NCI-H187 (cell line): ENCODE data around the gene NOL3.

Source experiments
- DNase-seq, 2 experiments: peaks; one replicate each; lab custom pipeline; 2025; lab: John Stamatoyannopoulos, UW

The NOL3 gene

DNA sequence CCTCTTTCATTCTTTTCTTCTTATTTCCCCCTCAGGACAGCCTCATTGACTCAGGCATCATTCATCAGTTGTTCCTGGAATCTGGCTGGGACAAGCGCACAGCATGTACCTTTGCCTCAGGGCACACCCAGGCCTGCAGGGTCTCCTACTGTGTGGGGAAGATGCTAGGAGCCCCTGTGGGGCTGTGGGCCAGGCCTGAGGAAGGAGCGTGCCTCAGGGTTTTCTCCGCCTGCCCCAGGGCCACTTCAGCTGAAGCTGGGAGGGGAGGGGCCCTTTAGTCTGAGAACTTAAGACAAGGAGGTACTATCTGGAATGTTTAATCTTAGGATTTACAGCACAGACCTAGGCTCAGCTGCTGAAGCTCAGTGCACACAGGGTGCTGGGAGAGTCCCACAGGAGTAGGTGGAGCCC is 36.5 kb downstream of the NOL3 start:
- no peak for DNase-seq

GRCh38 chr16:67207249-67208091 is 37.1 kb downstream of the NOL3 start:
- no peak for DNase-seq

DNA sequence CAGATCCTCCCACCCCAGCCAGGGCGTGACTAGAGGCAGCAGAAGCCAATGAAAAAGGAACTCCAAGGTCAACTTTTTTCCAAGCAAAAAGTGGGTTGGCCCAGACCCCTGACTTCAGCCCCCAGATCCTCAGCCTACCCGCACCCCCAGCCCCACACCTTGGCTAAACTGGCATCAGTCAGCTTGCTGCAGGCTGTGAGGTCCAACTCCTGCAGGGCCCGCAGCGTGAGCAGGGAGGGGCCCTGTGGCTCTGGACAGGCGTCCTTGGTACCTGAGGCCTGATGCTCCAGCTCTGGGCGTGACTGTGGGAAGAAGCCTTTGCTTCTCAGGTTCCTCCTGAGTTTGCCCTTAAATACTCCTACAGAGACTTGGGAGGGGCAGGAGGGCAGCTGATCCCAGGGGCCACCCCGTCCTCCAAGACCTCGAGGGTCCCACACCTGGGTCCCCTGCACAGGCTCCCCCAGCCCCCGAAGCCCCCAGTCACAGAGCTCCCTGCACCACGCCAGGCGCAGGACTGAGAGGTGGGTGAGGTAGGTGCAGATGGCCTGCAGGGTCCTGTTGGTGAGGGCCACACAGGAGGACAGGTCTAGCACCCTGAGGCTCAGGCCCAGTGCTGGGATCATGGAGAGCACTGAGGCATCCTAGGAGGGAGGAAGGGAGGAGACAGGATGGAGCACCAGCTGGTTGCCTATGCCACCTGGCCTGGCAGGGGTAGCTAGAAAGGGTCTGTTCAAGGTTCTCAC is 38.0 kb downstream of the NOL3 start:
- DNase-seq = no peak

DNA sequence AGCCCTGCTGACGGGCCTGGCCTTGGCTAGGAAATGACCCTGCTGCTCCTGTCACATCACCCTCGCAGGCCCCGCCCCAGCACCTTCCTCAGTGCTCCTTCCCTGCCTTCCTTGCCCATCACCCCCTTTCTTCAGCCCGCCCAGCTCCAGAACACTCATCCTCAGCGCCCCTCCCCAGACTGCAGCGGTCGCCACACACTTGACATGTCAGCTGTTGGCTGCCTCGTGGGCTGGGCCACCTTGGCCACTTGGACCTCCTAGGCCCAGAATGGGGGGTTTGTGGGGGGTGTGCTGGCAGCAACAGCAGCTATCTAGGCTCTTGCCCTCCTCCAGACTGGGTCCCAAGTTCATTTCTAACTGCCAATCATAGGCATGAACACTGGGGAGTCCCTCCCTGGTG is 39.2 kb downstream of the NOL3 start:
- no peak for DNase-seq

DNA sequence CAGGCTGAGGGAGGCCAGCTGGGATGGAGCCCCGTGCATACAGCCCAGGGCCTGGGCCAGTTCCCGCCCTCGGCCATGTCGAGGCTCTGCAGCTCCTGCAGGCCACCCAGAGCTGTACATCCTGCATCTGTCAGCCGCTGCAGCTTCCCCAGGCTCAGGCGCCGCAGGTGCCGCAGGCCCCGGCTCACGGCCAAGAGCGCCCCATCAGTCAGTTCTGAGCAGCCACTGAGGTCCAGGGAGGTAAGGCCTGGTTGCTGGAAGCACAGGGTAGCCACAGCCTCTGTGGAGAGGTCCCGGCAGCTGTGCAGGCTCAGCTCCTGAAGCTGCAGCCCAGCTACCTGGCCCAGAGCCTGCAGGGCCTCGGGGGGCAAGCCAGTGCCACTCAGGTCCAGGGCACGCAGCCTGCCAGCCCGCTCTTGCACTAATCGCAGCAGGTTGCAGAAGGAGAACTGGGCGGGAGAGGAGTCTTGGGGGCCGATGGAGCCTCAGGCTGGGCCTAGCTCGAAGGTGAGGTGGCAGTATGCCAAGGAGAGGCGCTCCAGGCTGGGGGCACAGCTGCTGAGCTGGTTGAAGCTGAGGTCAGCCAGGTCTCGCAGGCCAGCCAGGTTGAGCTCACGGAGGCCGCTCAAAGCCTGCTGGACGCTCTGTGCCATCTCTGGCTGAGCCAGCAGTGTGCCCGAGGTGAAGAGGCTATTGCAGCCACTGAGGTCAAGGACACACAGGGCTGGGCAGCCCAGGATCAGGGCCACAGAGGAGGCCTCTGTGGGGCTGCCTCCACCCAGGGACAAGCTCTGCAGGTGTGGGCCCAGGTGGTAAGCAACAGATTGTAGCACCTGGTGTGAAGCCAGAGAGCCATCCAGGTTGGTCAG is 40.0 kb downstream of the NOL3 start:
- no peak for DNase-seq

- no peak for DNase-seq
Observed at GRCh38 chr16:67211674-67212073, 41.3 kb downstream of the NOL3 start.

DNA sequence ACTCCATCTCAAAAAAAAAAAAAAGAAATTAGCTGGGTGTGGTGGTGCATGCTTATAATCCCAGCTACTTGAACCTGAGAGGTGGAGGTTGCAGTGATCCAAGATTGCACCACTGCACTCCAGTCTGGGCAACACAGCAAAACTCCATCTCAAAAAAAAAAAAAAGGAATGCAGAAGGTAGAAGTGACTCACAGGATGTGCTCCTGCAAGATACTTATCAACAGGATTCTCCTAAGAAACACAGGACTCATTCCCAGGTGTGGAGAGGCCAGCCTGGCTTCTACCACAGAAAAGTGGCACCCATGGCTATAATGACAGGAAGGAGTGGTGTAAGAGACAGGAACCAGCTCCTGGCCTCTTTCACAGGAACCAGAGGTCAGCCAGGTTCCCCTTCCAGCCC is 42.4 kb downstream of the NOL3 start:
- DNase-seq = no peak

DNA sequence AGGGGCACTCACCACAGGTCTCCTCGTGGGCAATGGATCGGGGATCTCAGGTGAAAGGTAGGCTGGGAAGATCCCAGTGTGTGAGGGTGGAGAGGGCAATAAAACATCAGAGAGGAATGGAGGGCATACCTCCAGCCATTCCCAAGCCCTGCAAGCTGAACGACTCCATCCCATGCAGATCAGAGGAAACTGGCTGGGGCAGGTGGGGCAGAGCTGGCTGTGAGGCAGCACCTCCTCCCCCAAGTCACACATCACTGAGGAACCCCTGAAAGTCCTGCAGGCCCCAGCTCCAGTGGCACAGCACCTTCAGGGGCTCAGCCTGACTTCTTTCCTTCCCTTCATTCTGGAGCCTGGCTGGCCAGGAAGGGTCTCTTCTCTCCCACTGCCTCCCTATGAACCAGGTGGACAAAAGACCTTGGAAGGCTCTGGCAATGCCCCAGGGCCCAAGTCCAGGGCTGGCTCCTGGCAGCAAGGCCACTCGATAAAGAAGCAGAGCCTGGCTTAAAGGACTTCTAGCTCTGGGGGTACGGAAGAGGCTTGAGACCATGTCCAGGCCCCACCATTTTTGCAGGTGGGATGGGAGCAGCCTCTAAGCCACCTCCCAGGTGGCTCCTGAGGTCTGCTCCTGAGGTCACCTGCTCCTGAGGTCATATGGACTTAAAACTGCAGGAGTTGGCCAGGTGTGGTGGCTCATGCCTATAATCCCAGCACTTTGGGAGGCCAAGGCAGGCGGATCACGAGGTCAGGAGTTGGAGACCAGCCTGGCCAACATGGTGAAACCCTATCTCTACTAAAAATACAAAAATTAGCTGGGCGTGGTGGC is 43.1 kb downstream of the NOL3 start:
- no peak for DNase-seq

- DNase-seq = no peak
Observed at GRCh38 chr16:67215706-67216105, 45.4 kb downstream of the NOL3 start.

DNA sequence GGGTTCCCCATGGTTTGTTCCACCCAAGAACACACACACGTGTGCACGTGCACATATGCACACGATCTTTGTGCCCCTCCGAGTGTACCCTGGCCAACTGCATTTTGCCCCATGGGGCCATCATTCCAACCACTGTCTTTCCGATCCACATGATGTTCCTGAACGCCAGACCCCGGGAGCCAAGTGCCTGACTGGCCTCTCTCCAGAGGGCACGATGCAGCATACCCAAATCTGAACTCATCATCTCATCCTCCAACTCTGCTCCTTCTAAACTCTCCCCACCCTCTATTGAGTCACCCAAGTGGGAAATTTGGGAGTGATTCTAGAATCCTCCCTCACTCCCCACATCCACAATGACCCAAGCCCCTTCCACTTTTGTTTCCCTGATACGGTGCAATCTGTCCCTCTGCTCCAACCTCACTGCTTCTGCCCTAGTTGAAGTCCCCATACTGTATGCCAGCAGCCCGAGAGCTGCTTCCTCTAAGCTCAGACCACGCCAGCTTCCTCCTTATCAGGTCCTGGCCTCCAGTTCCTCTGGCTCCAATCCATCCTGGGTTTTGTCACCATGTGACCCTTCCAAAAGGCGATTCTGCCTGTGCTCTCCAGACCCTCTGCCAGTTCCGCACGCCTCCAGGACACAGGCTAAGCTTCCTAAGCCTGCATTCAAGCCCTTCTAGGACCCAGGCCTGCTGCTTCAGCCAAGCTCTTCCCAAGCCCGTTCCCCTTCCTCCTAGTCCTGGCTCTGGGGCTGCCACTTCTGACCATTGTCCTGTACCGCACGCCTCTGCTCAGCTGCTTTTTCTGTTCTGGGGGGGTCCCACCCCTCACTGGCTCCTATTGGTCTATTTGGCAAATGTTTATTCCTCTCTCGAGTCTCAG is 46.5 kb downstream of the NOL3 start:
- no peak for DNase-seq

- DNase-seq = no peak
Observed at GRCh38 chr16:67223992-67224391, 53.7 kb downstream of the NOL3 start.
